Right cardiac atrium (tissue), 5 donors: ENCODE data around the gene EID3. TPM values are rescaled to one million over a fixed set of nuclear protein-coding genes. Genes with fewer than 3 reads are reported as not detected.

Experiments
- ATAC-seq, 2 donors: fragments of 200-7000 bp; cut with Tn5 transposase; one replicate each; pipeline versions ENCODE4 v1.8.0 to v1.9.1; 2020; ENCODE audit warnings: moderate library complexity in 2 of 2, mild to moderate bottlenecking in 1 of 2
- DNase-seq, 3 donors: peaks; one replicate each; pipeline ENCODE4 v3.0.0-alpha.2; 2020
- H3K27ac ChIP-seq: one replicate; pipeline ENCODE4 v1.5.1; 2013; ENCODE audit warnings: mild to moderate bottlenecking, low read length, control low read depth, moderate library complexity
- H3K27me3 ChIP-seq: one replicate; pipeline ENCODE4 v1.6.1; 2013; ENCODE audit not compliant: control insufficient read depth, insufficient read depth
- H3K4me1 ChIP-seq: one replicate; pipeline ENCODE4 v1.6.1; 2013; ENCODE audit warnings: low read length; ENCODE audit not compliant: control insufficient read depth, insufficient read depth
- H3K4me3 ChIP-seq: one replicate; pipeline ENCODE4 v1.5.1; 2013; ENCODE audit warnings: low read length, control low read depth
- H3K9me3 ChIP-seq: one replicate; pipeline ENCODE4 v1.6.1; 2013; ENCODE audit warnings: low read length; ENCODE audit not compliant: control insufficient read depth
- WGBS: extraction: QIAGEN DNeasy Blood & Tissue Kit; methylation state at CpG from one replicate; pipeline ENCODE4 v1.1.7; 2013; 5-methylcytosine and 5-hydroxymethylcytosine counted together
- intact Hi-C, 4 donors: fragments of 100-400 bp; cut with DNase I; formaldehyde crosslinking; loops; one replicate each; pipeline versions ENCODE4 v1.11.0 to v1.14.0; 2022 to 2023
- polyA plus RNA-seq: library from polyadenylated mRNA; stranded (reverse); fragments of 200-250 nt; gene quantifications from one replicate; pipeline ENCODE4 v1.2.3, GENCODE V29; 2013
- total RNA-seq, 4 donors: library from RNA; stranded (reverse); fragmentation: NEBNext Ultra II Directional; extraction: Animal tissue kit (Norgen Biotek cat#: 25700); gene quantifications; one replicate each; pipeline ENCODE4 v1.2.1, GENCODE V29; 2021
- donor health status: healthy with polysubstance abuse.
- donor health status: DM: no; HTN: yes; CAD: no.
- donor health status: DM: no; HTN: no; CAD: no.
- donor health status: DM: no; HTN: yes; CAD: no; lungs with severe emphysema.
- donor health status: DM: yes; HTN: yes; CAD: no.

EID3 gene
- total and polyA plus RNA-seq, 5 donors = 1.2 to 2.3 (median 1.7) TPM

DNA sequence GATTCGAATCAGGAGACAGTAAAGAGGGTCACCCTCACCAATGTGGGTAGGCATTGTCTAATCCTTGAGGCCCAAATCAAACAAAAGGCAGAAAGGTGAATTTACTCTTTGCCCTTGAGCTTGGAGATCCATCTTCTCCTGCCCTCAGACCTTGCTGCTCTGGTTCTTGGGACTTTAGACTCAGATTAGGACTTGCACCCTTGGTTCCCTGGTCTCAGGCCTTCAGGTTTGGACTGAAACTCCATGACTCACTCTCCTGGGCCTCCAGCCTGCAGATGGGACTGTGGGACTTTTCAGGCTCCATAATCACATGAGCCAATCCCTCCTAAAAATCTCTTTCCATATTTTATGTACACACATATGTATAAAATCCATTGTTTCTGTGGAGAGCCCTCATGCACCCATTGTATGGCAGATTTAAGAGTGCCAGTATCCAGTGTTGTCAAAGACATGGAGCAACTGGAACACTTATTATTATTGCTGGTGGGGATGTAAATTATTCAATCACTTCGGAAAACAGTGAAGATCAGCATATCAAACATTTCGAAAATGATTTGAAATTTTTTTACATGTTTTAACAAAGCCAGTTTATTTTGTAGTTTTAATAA lies 48.7 kb downstream of the EID3 start:
- intact Hi-C loops = loop anchor here in 1 of 4 donors (10.0 kb wide), 1 partner anchor 147 kb away; no protein-coding TSS in a partner anchor
- no peak overlapping the region for H3K27ac ChIP-seq
- DNase-seq = no peak
- 92% methylated on average over 3 of the region's 3 CpGs for WGBS
- ATAC-seq = no peak
- H3K27me3 ChIP-seq = no peaks in the 10 kb centered on the region
- H3K4me1 ChIP-seq = peaks cover 5% of the 10 kb centered on the region
- H3K9me3 ChIP-seq = no peaks in the 10 kb centered on the region
- H3K4me3 ChIP-seq = no peak overlapping the region

DNA sequence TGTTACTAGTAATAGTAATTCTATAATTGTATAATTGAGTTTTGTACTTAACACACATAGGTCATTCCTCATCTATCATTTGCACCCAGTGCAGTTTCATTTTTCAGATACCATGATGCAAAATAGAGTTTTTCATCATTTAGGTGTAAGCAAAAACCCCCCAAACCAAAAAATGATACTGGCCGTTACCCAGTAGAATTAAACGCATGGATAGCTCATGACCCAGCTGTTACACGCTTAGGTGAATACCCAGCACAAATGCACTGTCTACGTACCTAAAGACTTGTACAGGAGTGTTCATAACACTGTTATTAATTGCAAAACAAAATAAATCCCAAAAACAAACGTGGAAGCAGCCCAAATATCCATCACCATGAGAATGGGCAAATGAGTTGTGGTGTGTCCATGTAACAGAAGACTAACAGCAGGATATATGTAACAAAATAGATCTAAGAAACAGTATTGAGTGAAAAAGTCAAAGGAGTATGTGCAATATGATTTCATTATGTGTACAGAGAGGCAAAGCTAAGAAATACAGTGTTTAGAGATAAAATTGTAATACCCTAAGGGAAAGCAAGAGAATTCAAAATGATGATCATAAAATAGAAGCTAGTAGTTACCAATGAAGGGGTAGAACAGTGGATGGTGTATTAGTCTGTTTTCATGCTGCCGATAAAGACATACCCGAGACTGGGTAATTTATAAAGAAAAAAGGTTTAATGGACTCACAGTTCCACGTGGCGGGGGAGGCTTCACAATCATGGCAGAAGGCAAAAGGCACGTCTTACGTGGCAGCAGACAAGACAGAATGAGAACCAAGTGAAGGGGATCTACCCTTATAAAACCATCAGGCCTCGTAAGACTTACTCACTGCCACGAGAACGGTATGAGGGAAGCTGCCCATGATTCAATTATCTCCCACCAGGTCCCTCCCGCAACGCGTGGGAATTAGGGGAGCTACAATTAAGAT lies 49.8 kb downstream of the EID3 start:
- H3K9me3 ChIP-seq = no peaks in the 10 kb centered on the region
- ATAC-seq (no peak), DNase-seq (no peak)
- WGBS = 93% methylated on average over 17 of the region's 17 CpGs
- H3K27ac ChIP-seq = no peak overlapping the region
- intact Hi-C loops = loop anchor here in 1 of 4 donors (10.0 kb wide), 1 partner anchor 148 kb away; no protein-coding TSS in a partner anchor
- no peaks in the 10 kb centered on the region for H3K27me3 ChIP-seq
- peaks cover 5% of the 10 kb centered on the region for H3K4me1 ChIP-seq
- H3K4me3 ChIP-seq = no peak overlapping the region

DNA sequence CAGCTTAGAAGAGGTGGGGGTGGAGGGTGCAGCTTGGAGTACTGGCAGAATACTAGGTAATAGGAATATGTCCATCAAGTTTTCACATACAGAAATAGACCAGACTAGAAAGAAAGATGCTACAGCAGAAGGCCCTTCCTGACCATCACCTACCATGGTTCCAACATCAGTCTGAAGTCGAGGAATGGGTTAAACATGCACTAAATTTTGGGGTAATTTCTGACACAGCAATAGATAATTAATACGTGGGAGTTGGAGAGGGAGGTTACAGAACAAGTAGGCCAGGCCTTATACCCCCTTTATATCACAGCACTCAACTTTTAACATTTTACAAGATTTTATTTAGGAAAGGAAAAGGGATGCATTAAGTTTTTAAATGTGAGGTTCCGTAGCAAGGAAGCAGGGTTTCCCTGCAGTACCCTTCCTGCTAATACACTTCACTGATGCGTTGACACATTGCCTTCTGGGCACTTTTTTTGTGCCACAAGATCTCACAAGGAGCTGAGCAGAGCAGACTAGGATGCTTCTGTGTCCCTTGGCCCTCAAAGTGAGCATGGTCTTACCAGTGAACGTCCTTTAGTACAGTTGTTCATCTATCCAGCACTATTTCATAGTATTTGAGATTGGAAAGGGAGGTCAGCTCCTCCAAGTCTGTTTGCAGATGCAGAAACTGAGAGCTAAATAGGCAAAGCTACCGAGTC lies 50.8 kb downstream of the EID3 start:
- H3K27ac ChIP-seq = no peak overlapping the region
- no peak overlapping the region for H3K4me3 ChIP-seq
- H3K9me3 ChIP-seq = no peaks in the 10 kb centered on the region
- DNase-seq = no peak
- WGBS = 81% methylated on average over 6 of the region's 6 CpGs
- peaks cover 5% of the 10 kb centered on the region for H3K4me1 ChIP-seq
- H3K27me3 ChIP-seq = no peaks in the 10 kb centered on the region
- intact Hi-C loops = loop anchor here in 1 of 4 donors (10.0 kb wide), 1 partner anchor 150 kb away; no protein-coding TSS in a partner anchor
- no peak for ATAC-seq

Other genes with a start within 250 kb of the EID3 start
- 10 to 100 TPM; 10.2 to 11.0 (median 10.6) TPM for gene HCFC2, start 239.2 kb upstream of the EID3 start, total RNA-seq
- 4.1 TPM for gene HCFC2, start 239.2 kb upstream of the EID3 start, polyA plus RNA-seq
- gene NFYB, start 165.5 kb upstream of the EID3 start, total RNA-seq = 10 to 100 TPM; 38.7 to 57.9 (median 48.6) TPM
- gene NFYB, start 165.5 kb upstream of the EID3 start, polyA plus RNA-seq = 36.6 TPM
- gene TXNRD1, start 88.0 kb upstream of the EID3 start, total RNA-seq = 100 to 1,000 TPM; 118 to 187 (median 148) TPM
- gene TXNRD1, start 88.0 kb upstream of the EID3 start, polyA plus RNA-seq = 57.9 TPM
- gene CHST11, start 153.2 kb downstream of the EID3 start, total RNA-seq = 10 to 100 TPM in 2 of 4 donors, 1 to 10 TPM in 2; 7.2 to 11.8 (median 10.5) TPM
- gene CHST11, start 153.2 kb downstream of the EID3 start, polyA plus RNA-seq = 3.1 TPM